Retinal pigment epithelial cell (primary cell): ENCODE data around the gene BEND3.
"Not testable (repeated sequence)": the region's sequence is repeated elsewhere in the genome, so short reads cannot be mapped to it uniquely, and the experiment has no call there.

Experiments
- DNase-seq: peaks from one replicate; pipeline ENCODE4 v3.0.0-alpha.2; 2010; ENCODE audit warnings: low read depth
- H3K4me3 ChIP-seq: 2 replicates; pipeline ENCODE4 v1.5.1; 2011; ENCODE audit warnings: mild to moderate bottlenecking, low read length, control low read depth, moderate library complexity
- TF ChIP-seq, protein P1 (sequence below): conservative IDR thresholded peaks from 2 replicates; pipeline ENCODE4 v1.5.1; 2011; ENCODE audit warnings: low read depth, low read length, control low read depth, inconsistent platforms

The BEND3 gene

DNA sequence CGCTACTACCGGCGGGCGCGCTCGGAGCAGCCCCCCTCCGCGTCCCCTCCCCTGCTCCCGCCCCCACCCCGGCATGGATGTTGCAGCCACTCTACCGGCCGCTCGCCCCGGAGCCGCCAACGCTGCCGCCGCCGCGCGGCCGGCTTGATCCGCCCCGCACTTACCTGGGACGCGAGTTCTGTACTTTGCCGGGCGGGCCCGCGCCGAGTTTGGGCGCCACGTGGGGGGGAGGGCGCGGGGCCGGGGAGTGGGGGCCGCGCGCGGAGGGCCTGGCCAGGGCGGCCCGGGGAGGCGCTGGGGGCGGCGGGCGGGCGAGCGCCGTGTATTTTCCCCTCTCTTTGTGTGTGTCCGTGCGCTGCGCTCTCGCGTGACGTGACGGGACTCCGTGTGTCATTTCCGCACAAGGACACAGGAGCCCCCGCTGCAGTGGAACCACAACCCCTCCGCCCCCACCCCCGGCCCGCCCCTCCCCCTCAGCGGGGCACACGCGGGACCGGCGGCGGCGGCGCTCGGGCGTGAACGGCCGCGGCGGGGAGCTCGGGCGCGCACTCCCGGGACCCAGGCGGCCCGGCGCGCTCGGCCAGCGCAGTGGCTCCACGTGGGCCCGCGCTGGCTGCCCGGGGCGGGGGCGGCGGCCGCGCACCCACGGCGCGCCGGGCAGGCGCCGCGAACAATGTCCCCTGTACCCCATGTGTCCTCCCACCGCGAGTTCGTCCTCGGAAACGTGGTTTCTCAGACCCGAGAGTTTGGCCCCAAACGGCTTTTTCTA is at the start of gene BEND3:
Gene BEND3, minus strand, starts transcription at position 590 of the 769 bp plus-strand sequence. CDS start 16,230 bp downstream, outside the sequence.
- TF ChIP-seq, protein P1, sequence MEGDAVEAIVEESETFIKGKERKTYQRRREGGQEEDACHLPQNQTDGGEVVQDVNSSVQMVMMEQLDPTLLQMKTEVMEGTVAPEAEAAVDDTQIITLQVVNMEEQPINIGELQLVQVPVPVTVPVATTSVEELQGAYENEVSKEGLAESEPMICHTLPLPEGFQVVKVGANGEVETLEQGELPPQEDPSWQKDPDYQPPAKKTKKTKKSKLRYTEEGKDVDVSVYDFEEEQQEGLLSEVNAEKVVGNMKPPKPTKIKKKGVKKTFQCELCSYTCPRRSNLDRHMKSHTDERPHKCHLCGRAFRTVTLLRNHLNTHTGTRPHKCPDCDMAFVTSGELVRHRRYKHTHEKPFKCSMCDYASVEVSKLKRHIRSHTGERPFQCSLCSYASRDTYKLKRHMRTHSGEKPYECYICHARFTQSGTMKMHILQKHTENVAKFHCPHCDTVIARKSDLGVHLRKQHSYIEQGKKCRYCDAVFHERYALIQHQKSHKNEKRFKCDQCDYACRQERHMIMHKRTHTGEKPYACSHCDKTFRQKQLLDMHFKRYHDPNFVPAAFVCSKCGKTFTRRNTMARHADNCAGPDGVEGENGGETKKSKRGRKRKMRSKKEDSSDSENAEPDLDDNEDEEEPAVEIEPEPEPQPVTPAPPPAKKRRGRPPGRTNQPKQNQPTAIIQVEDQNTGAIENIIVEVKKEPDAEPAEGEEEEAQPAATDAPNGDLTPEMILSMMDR, result no peak
- no peak for DNase-seq
- H3K4me3 ChIP-seq, result peak within 1 kb of the TSS; percentile 61

- DNase-seq, H3K4me3 ChIP-seq: not testable (repeated sequence)
Measured at GRCh38 chr6:107164299-107164698, 49.0 kb upstream of the BEND3 start.

DNA sequence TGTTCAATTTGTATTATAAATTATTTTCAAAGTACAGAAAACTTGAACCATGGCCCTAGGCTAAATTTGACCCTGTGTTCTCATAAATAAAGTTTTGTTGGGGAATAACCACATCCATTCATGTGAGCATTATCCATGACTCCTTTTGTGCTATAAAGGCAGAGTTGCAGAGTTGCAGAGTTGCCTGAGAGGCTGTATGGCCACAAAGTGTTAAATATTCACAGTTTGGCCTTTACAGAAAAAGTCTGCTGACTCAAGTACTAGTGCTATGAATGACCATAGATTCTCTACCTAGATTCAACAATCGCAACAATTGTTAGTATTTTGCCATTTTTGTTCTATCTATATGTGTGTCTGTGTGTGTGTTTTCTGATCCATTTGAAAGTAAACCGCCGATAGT is 46.2 kb upstream of the BEND3 start:
- DNase-seq, result no peak
- H3K4me3 ChIP-seq, result no peak overlapping the region
- TF ChIP-seq, protein P1, result no peak

DNA sequence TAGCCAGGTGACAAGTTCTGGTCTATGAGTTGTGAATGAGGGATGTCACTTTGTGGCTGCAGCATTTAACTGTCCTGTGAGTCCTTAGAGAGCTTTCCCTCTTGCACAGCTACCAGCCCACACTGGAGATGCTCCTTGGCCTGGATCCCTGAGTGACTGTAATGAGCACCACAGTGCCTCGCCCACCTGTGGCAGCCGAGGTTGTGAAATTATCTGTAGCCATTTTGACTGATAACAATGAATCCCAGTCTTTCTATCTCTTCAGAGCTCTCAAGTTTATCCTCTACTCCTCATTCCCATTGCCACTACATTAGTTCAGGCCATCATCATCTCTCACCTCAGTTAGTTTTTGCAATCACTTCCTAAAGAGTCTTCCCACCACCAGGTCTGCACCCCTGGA is 41.3 kb upstream of the BEND3 start:
- no peak for DNase-seq
- H3K4me3 ChIP-seq, result no peak overlapping the region
- TF ChIP-seq, protein P1, result no peak

DNA sequence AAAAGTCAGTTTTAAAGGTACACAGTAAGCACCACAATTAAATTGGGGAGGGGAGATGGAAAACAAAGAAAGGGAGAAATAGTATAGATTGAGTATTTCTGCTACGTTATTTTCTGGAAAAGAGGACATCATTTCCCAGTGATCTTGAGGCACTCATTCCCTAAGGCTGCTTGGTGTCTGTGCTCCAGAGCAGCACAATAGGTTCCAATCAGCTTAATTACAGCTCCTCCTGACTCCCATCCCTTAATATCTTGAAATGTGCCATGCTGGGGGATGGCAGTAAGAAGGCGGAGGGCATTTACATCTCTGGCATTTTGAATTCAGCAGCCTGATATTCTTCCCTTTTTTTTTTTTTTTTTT is 39.5 kb upstream of the BEND3 start:
- TF ChIP-seq, protein P1, result no peak
- no peak overlapping the region for H3K4me3 ChIP-seq
- DNase-seq, result no peak

GRCh38 chr6:107154131-107154800 is 39.0 kb upstream of the BEND3 start:
- no peak overlapping the region for H3K4me3 ChIP-seq
- TF ChIP-seq, protein P1, result no peak
- DNase-seq, result no peak

GRCh38 chr6:107152638-107153430 is 37.5 kb upstream of the BEND3 start:
- H3K4me3 ChIP-seq, result no peak overlapping the region
- TF ChIP-seq, protein P1, result no peak
- DNase-seq, result no peak
